ENCODE data around the gene OPA3.
A peak's percentile ranks its signal among the peaks of the same experiment; 100 is the strongest.

Gene OPA3

GRCh38 chr19:45484273-45484945, 100.2 kb downstream of the OPA3 start:
- no peak for DNase-seq

- DNase-seq: no peak
Observed at GRCh38 chr19:45483033-45483432, 101.6 kb downstream of the OPA3 start.

GRCh38 chr19:45478454-45479238, 106.0 kb downstream of the OPA3 start:
- peak in 55 of 56 donors; percentile 21 to 95 (median 80) for DNase-seq

- DNase-seq: peak in 7 of 56 donors; percentile 13 to 57 (median 48)
Observed at GRCh38 chr19:45477713-45478453, 106.7 kb downstream of the OPA3 start.

All from nucleus accumbens (tissue), 56 donors.